K562 (cell line): ENCODE measurements around the gene MBD5. TPM values are rescaled to one million over a fixed set of nuclear protein-coding genes. Genes with fewer than 3 reads are reported as not detected.
A peak's percentile ranks its signal among the peaks of the same experiment; 100 is the strongest.
"Not testable (repeated sequence)": the region's sequence is repeated elsewhere in the genome, so short reads cannot be mapped to it uniquely, and the experiment has no call there.

Source experiments
- ARNT ChIP-seq, 2 experiments: fragments of 450-650 bp; IDR thresholded peaks; 2 replicates each; pipeline ENCODE4 v1.6.1; 2016; ENCODE audit warnings: mild to moderate bottlenecking in 1 of 2
- ATF1 ChIP-seq, 2 experiments: fragments of 450-650 bp in 1 of 2; IDR thresholded peaks; 2 replicates each; pipeline ENCODE4 v1.6.1; 2016; ENCODE audit warnings: missing compliant biosample characterization in 1 of 2, missing genetic modification characterization in 1 of 2
- CBFA2T2 ChIP-seq: fragments of 450-650 bp; conservative IDR thresholded peaks from 2 replicates; pipeline ENCODE4 v1.6.1; 2017; ENCODE audit warnings: mild to moderate bottlenecking
- CC2D1A ChIP-seq: fragments of 450-650 bp; IDR thresholded peaks from 2 replicates; pipeline ENCODE4 v1.6.1; 2017; ENCODE audit warnings: mild to moderate bottlenecking
- CXXC5 ChIP-seq: fragments of 250-450 bp; sonication (Bioruptor Pico); IDR thresholded peaks from 2 replicates; pipeline ENCODE4 v1.8.0; 2022; ENCODE audit warnings: inconsistent platforms, mild to moderate bottlenecking, moderate library complexity
- FOXA3 ChIP-seq, 2 experiments: fragments of 450-650 bp in 1 of 2; sonication (generic) in 1 of 2; formaldehyde crosslinking; IDR thresholded peaks in 1 of 2; conservative IDR thresholded peaks in 1 of 2; 2 replicates each; pipeline versions ENCODE4 v1.4.0 to v1.8.0; 2020 to 2022; ENCODE audit warnings: mild to moderate bottlenecking in 2 of 2, missing genetic modification reagents in 1 of 2
- HMBOX1 ChIP-seq: sonication (generic); IDR thresholded peaks from 2 replicates; pipeline ENCODE4 v1.6.1; 2016
- LEF1 ChIP-seq: fragments of 450-650 bp; IDR thresholded peaks from 2 replicates; pipeline ENCODE4 v1.6.1; 2016; ENCODE audit warnings: mild to moderate bottlenecking
- MEIS2 ChIP-seq: fragments of 450-650 bp; IDR thresholded peaks from 2 replicates; pipeline ENCODE4 v1.6.1; 2014; ENCODE audit warnings: mild to moderate bottlenecking; ENCODE audit not compliant: partially characterized antibody
- MNT ChIP-seq, 2 experiments: fragments of 450-650 bp; conservative IDR thresholded peaks; 2 replicates each; pipeline ENCODE4 v1.6.1; 2017; ENCODE audit warnings: mild to moderate bottlenecking in 2 of 2, moderate library complexity in 2 of 2
- PBX2 ChIP-seq, 2 experiments: IDR thresholded peaks in 1 of 2; conservative IDR thresholded peaks in 1 of 2; 2 replicates each; pipeline ENCODE4 v1.6.1; 2016; ENCODE audit warnings: low read depth in 2 of 2, mild to moderate bottlenecking in 1 of 2, missing compliant biosample characterization in 1 of 2, missing genetic modification characterization in 1 of 2, moderate library complexity in 1 of 2
- PKNOX1 ChIP-seq: fragments of 450-650 bp; IDR thresholded peaks from 2 replicates; pipeline ENCODE4 v1.6.1; 2016
- TCF3 ChIP-seq: sonication (generic); formaldehyde crosslinking; IDR thresholded peaks from 2 replicates; pipeline ENCODE4 v1.4.0; 2020; ENCODE audit warnings: mild to moderate bottlenecking, missing genetic modification reagents
- ZNF197 ChIP-seq: fragments of 200-800 bp; sonication (Bioruptor generic); IDR thresholded peaks from 2 replicates; pipeline ENCODE4 v1.6.1; 2016; ENCODE audit warnings: low read depth, missing genetic modification characterization, missing compliant biosample characterization
- ZNF384 ChIP-seq: IDR thresholded peaks from 2 replicates; pipeline ENCODE4 v1.6.1; 2012; ENCODE audit warnings: low read depth, low read length, improper control_type of control experiment
- ZNF395 ChIP-seq: fragments of 200-800 bp; sonication (Bioruptor generic); IDR thresholded peaks from 2 replicates; pipeline ENCODE4 v1.6.1; 2017; ENCODE audit warnings: missing genetic modification characterization, missing compliant biosample characterization
- ZNF639 ChIP-seq, 2 experiments: fragments of 200-800 bp in 1 of 2; sonication (Bioruptor generic) in 1 of 2; sonication (generic) in 1 of 2; formaldehyde crosslinking in 1 of 2; IDR thresholded peaks in 1 of 2; conservative IDR thresholded peaks in 1 of 2; 2 replicates each; pipeline versions ENCODE4 v1.5.0 to v1.6.1; 2016 to 2020; ENCODE audit warnings: missing compliant biosample characterization in 1 of 2, missing genetic modification characterization in 1 of 2, missing genetic modification reagents in 1 of 2
- polyA plus RNA-seq, 8 experiments: library from polyadenylated mRNA; depleted of rRNA in 4 of 8; stranded (reverse) in 5 of 8; unstranded in 3 of 8; fragments of >200 nt; fragmentation: Nextera tagmentation in 2 of 8; fragmentation: Illumina TruSeq in 1 of 8; extraction: Ambion mirVana in 2 of 8; extraction: Trizol in 1 of 8; gene quantifications; 2 replicates each; pipeline versions ENCODE4 v1.2.1 to v1.2.3, GENCODE V29; 2011 to 2014; ENCODE audit warnings: inconsistent platforms in 1 of 8, missing spikeins in 1 of 8
- total RNA-seq, 7 experiments: library from RNA; depleted of rRNA in 6 of 7; stranded (reverse); fragments of >200 nt in 6 of 7; fragmentation: Illumina TruSeq in 2 of 7; extraction: Trizol in 2 of 7; gene quantifications; 2 replicates each; pipeline versions ENCODE4 v1.2.1 to v1.2.3, GENCODE V29; 2011 to 2021; ENCODE audit warnings: low replicate concordance in 1 of 7

Gene MBD5
- total and polyA plus RNA-seq, 9 of the 15 experiments (the other 6 are each of a cell fraction or from before 2014, with no cell fraction given), result 3.4 to 14.5 (median 9.0) TPM

DNA sequence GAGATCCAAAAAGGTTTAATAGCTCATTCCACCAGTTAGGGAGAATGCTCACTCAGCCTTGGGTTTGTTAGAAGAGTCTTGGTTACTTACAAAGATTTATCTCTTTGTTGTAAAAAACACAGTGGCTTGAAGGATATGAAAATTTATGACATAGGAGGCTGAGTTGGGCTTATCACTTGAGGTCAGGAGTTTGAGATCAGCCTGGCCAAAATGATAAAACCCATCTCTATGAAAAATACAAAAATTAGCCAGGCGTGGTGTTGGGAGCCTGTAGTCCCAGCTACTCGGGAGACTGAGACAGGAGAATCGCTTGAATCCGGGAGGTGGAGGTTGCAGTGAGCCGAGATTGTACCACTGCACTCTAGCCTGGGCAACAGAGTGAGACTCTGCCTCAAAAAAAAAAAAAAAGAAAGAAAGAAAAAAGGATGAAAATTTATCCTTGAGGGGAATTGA is 522.2 kb downstream of the MBD5 start (continued):
- TF ChIP-seq MNT (conservative IDR thresholded peaks at IDR 0.05) (peak in 1 of 2 experiments; percentile 30; a peak in 1 of 4 replicates), HMBOX1 (peak; percentile 88), TCF3 (CRISPR knock-in tag) (peak; percentile 97), ATF1 (tag; IDR thresholded peaks at IDR 0.05) (peak; percentile 27; the same call in 1 of the 2 replicates), CBFA2T2 (peak; percentile 94), ZNF395 (peak; percentile 42; the same call in 1 of the 2 replicates), ZNF384 (peak; percentile 84), ARNT (IDR thresholded peaks at IDR 0.05) (peak; percentile 62 to 73; a peak in 3 of 4 replicates), CXXC5 (CRISPR knock-in tag) (peak; percentile 60), PKNOX1 (peak; percentile 82), PBX2 (CRISPR knock-in tag; IDR thresholded peaks at IDR 0.05; ENCODE audit: low read depth) (peak; percentile 37; the same call in 1 of the 2 replicates), PBX2 (tag; conservative IDR thresholded peaks at IDR 0.05; ENCODE audit: low read depth) (peak; percentile 98), ZNF197 (CRISPR knock-in tag) (peak; percentile 85; the same call in 1 of the 2 replicates), FOXA3 (CRISPR knock-in tag; conservative IDR thresholded peaks at IDR 0.05 in 1 of 2, IDR thresholded peaks at IDR 0.05 in 1 of 2) (0 out of 4 replicates have a peak, but pooled peaks of 1 of the 2 experiments have one; percentile 18), MEIS2 (peak; percentile 99), CC2D1A (peak; percentile 90), LEF1 (peak; percentile 82), ZNF639 (CRISPR knock-in tag; conservative IDR thresholded peaks at IDR 0.05 in 1 of 2, IDR thresholded peaks at IDR 0.05 in 1 of 2) (peak in 1 of 2 experiments; percentile 70; a peak in 2 of 4 replicates)
- not testable (repeated sequence) for TF ChIP-seq ATF1 (CRISPR knock-in tag; IDR thresholded peaks at IDR 0.05)
